Subcutaneous adipose tissue (tissue), 4 donors: ENCODE data around the gene BIN1. TPM values are rescaled to one million over a fixed set of nuclear protein-coding genes. Genes with fewer than 3 reads are reported as not detected.

Experiments used
- total RNA-seq, 4 donors: library from RNA; depleted of rRNA; stranded (reverse); fragments of >200 nt; gene quantifications; one replicate each; pipeline ENCODE4 v1.1.0, GENCODE V29; 2016
- TF ChIP-seq, protein P1 (sequence below): fragments of 450-650 bp; IDR thresholded peaks from one replicate; pipeline ENCODE4 v1.5.1; 2016; ENCODE audit warnings: low read depth, mild to moderate bottlenecking, control low read depth, antibody characterized with exemption, moderate library complexity

The BIN1 gene
- total RNA-seq, 4 donors from 2014 or later = 53.3 to 134 (median 55.4) TPM

DNA sequence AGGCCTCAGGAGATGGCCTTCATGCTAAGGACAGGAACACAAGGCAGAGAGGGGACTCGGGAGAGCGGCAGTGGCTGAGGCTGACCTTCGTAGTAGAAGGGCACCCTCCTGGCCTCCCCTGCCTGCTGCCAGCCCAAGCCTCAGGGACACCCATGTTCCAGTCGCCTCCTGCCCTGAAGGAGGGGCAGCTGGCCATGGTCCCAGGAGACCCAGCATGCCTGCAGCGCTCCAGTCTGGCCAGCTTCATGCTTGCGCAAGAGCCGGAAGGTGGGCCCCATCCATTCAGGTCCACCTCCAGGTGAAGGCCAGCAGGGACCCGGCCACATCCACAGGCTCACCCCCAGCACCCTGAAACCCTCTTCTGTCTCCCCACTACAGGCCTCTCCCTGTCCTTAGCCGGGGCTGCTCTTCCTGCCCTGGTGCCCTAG is 35.0 kb downstream of the BIN1 start:
- TF ChIP-seq, protein P1, sequence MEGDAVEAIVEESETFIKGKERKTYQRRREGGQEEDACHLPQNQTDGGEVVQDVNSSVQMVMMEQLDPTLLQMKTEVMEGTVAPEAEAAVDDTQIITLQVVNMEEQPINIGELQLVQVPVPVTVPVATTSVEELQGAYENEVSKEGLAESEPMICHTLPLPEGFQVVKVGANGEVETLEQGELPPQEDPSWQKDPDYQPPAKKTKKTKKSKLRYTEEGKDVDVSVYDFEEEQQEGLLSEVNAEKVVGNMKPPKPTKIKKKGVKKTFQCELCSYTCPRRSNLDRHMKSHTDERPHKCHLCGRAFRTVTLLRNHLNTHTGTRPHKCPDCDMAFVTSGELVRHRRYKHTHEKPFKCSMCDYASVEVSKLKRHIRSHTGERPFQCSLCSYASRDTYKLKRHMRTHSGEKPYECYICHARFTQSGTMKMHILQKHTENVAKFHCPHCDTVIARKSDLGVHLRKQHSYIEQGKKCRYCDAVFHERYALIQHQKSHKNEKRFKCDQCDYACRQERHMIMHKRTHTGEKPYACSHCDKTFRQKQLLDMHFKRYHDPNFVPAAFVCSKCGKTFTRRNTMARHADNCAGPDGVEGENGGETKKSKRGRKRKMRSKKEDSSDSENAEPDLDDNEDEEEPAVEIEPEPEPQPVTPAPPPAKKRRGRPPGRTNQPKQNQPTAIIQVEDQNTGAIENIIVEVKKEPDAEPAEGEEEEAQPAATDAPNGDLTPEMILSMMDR = no peak

DNA sequence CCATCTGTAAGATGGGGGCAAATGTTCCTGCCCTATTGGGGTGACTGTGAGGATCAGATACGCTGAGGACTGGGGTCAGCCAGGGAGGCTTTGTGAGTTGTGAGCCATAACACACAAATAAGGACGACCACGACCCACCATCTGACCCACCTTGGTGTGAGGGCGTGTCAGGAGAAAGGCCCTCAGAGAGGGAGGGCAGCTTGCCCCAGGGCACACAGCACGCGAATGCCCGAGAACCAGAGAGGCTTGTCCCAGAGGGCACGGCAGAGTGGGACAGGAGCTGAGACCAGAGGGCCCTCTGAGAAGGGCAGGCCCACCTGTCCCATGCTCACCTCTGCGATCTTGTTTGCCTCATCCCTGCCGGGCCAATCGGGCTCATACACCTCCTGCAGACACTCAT is 36.7 kb downstream of the BIN1 start:
- TF ChIP-seq, protein P1 = no peak

DNA sequence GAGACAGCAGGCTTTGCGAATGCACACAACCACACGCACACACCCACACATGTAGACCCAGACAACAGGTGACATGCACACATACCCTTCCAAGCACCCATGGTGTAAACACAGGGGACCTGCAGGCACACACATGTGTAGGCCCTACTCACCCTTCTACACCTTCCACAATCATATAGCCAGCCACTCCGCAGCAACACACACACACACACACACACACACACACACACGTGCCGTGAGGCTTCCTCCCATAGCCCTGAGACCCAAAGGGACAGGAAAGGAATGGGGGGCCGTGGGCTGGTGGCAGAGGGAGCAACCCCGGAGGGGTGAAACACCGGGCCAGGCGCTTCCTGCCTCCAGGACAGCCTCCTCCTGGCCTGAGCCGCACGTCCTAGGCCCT is 37.4 kb downstream of the BIN1 start:
- TF ChIP-seq, protein P1 = no peak

DNA sequence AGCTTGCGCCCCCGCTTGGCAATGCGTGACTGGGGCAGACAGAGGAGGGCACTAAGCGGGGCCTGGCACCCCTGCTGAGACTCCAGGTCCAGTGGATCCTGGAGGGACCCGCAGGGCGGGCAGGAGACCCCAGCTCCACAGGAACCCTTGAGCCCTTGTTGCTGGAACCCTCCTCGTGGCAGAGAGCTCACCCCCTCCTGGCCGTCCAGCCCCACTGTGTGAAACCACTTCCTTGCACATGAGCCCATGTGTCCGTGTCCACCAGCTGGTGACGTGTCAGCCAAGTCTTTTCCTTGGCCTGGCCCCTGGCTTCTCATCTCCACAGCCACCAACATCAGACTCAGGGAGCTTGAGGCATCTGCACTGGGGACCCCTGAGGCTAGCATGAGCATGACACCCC is 38.0 kb downstream of the BIN1 start:
- TF ChIP-seq, protein P1 = no peak

DNA sequence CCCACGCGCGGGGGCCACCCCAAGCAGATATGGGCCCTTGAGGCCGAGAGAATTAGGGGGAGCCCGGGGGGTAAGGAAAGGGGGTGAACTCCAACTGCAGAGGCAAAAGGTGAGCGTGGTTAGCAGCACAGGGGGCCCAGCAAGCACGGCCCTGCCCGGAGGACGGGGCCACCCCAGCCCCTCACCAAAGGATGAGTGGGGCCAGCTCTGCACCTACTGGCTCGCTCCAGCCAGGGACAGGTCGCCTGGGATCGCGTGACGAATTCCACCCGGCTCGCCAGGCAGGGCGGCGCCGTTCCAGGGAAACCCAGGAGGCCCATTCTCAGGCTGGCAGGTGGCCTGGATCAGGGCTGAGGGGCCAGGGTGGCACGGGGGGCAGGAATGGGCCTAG is 38.6 kb downstream of the BIN1 start:
- TF ChIP-seq, protein P1 = no peak

DNA sequence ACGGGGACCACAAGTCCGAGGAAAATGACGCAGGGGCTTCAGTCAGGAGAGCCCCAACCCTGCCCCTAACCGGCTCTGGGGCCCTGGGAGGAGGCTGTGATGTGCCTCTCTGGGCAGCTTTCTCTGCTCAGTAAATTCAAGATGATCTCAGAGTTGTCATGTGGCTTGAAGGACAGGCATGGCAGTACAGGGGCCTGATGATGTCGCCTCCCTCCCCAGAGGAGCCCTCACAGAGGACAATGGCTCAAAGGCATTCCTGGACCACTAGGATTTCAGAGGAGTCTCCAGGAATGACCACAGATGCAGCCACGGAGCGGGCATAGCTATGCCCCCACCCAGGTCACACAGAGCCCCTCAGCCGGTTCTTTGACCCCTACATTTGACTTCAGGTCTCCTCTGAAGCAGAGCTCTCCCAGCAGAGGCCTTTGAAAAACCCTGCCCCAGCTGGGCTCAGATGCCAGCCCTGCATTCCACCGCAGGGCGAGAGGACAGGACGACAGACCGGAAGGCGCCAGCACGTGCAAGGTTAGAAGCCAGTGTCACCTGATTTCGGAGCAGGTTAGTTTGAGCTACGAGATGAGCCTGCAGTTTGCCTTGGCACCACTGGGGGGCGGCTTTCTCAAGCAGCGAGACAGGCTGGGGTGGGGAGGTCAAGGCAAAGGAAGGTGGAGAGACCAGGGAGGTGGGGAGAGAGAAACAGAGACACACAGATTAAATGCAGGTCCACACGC is 39.2 kb downstream of the BIN1 start:
- TF ChIP-seq, protein P1 = no peak

DNA sequence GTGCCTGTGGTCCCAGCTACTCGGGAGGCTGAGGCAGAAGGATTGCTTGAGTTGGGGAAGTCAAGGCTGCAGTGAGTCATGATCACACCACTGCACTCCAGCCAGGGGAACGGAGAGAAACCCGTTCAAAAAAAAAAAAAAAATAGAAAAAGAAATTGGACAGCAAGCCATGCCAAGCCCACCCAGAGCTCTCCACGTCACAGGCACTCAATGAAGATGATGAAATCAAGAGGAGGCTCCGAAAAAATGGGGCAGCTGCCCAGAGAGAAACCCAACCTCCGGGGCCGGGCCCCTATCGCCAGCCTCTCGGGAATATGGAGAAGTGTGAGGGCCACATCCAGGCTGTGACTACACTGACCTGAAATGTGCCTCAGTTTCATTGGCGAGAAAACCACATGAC is 40.0 kb downstream of the BIN1 start:
- TF ChIP-seq, protein P1 = no peak
